Spinal cord (tissue), 10 donors: ENCODE results near the gene RPUSD4. TPM values are rescaled to one million over a fixed set of nuclear protein-coding genes. Genes with fewer than 3 reads are reported as not detected.

Source experiments
- DNase-seq, 6 donors: peaks; one replicate each; pipeline versions ENCODE4 v3.0.0 to v3.0.0-alpha.2; 2013 to 2015; ENCODE audit warnings: low spot score in 6 of 6, low read depth in 4 of 6
- H3K27ac ChIP-seq: one replicate; pipeline ENCODE4 v1.5.1; 2013; ENCODE audit warnings: low read depth, low read length, control low read depth
- H3K27me3 ChIP-seq: one replicate; pipeline ENCODE4 v1.6.1; 2013; ENCODE audit warnings: low read length; ENCODE audit not compliant: control insufficient read depth, insufficient read depth
- H3K36me3 ChIP-seq: one replicate; pipeline ENCODE4 v1.6.1; 2013; ENCODE audit warnings: low read length; ENCODE audit not compliant: control insufficient read depth, insufficient read depth
- H3K4me1 ChIP-seq: one replicate; pipeline ENCODE4 v1.6.1; 2013; ENCODE audit warnings: low read length; ENCODE audit not compliant: control insufficient read depth, insufficient read depth
- H3K4me3 ChIP-seq: one replicate; pipeline ENCODE4 v1.5.1; 2013; ENCODE audit warnings: low read depth, low read length, control low read depth
- H3K9me3 ChIP-seq: one replicate; pipeline ENCODE4 v1.6.1; 2013; ENCODE audit warnings: low read length; ENCODE audit not compliant: control insufficient read depth, insufficient read depth
- WGBS: methylation state at CpG from one replicate; pipeline ENCODE4 v1.1.5; 2013; ENCODE audit warnings: missing lambda C conversion rate; ENCODE audit not compliant: insufficient coverage; 5-methylcytosine and 5-hydroxymethylcytosine counted together
- polyA plus RNA-seq, 2 donors: library from polyadenylated mRNA; unstranded; fragments of 120-200 nt; gene quantifications; one replicate each; pipeline ENCODE4 v1.2.1, GENCODE V29; 2013; ENCODE audit not compliant: insufficient read length in 2 of 2
- total RNA-seq, 2 donors: library from RNA; depleted of rRNA in 1 of 2; stranded (reverse); fragments of 120-200 nt in 1 of 2; fragments of >200 nt in 1 of 2; gene quantifications; one replicate each; pipeline versions ENCODE4 v1.2.3 to v1.2.4, GENCODE V29; 2013 to 2014
- donor health status: healthy.

RPUSD4 gene
- total and polyA plus RNA-seq, 4 donors: 19.6 to 34.0 (median 24.5) TPM

DNA sequence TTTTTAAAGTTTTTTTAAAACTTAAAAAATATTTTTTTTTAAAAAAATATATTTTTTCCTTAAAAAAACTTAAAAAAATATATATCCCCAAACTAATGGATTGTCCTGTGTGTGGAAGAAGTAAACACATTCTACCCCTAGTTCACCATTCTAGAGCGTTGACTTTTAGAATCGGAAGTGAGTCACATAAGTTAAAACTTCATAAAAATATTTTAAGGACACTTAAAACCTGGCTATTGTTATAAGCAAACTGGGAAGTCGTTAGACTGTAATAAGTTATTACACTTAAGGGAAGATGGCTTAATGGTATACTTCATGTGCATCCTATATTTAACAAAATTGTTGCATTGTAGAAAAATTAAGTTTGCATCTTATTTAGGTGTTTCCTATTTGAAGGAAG lies 21.2 kb upstream of the RPUSD4 start:
- no peak for DNase-seq
- peaks cover 2% of the 10 kb centered on the region for H3K36me3 ChIP-seq
- H3K4me1 ChIP-seq: no peaks in the 10 kb centered on the region
- H3K27me3 ChIP-seq: no peaks in the 10 kb centered on the region
- no peaks in the 10 kb centered on the region for H3K9me3 ChIP-seq
- WGBS: no CpG with 5 or more reads among the region's 3 CpGs
- no peak overlapping the region for H3K27ac ChIP-seq
- no peak overlapping the region for H3K4me3 ChIP-seq

DNA sequence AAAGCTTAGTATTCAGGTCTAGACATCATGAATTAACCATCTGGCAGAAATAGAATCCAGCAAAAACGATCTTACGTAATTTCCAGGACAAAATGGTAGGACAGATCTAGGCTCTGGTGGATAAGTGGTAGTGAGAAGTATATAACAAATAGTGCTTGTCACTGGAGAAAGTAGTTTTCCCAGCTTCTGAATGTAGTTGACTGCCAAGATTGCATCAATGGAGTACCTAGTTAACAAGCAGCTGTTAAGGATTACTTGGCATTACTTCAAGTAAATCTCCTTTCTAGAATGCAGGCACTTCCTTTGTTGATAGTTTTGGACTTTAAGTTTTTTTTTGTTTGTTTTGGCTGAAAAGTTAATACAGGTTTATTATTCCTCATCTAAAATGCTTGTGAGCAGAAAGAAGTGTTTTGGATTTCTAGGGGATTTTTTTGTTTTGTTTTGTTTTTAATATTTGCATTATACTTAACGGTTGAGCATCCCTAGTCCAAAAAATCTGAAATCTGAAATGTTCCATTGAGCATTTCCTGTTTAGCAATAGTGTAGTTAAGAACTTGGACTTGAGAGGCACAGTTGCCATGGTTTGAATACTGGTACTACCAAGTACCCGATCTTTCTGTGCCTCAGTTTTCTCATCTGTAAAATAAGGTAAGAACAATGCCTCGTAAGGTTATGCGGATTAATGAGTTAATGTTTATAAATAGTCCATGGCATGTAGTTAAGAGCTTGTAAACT lies 20.4 kb upstream of the RPUSD4 start:
- DNase-seq: peak in 2 of 6 donors; percentile 12 to 47
- 66% methylated on average over 4 of the region's 6 CpGs for WGBS
- Histone ChIP-seq H3K4me3 (no peak overlapping the region), H3K27me3 (no peaks in the 10 kb centered on the region), H3K4me1 (no peaks in the 10 kb centered on the region), H3K36me3 (no peaks in the 10 kb centered on the region), H3K9me3 (no peaks in the 10 kb centered on the region), H3K27ac (no peak overlapping the region)

DNA sequence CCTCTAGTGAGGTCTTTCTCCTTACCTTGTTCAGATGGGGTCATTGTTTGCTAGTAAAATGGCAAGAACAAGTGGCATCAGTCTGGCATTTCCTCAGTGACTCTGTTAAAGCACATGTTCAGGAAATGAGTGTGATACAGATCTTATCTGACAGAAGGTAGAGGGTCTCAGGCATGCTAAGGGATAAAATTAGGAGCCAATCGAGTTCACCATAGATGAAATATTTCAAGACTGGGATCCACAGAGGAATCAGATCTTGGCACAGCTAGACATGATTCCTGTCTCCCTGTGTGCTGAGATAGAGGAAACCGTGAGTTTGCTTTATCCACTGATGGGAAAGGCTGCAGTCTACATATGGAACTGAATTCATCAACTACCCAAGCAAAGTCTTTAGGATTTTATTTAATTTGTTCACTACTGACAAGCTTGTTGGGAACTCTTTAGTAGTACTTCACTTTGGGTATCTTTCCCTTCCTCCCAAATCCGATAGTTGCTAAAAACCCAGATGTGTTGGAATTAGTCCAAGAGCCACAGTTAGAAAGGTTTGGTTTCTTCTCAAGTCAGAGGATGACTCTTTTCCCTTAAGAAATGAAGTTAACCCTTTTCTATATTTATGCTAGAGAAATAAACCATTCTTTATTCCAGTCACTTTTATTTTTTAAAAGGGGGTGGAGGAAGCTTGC lies 18.5 kb upstream of the RPUSD4 start:
- no peaks in the 10 kb centered on the region for H3K27me3 ChIP-seq
- no peak overlapping the region for H3K27ac ChIP-seq
- DNase-seq: peak in 1 of 6 donors; percentile 30
- H3K4me1 ChIP-seq: no peaks in the 10 kb centered on the region
- no peaks in the 10 kb centered on the region for H3K36me3 ChIP-seq
- WGBS: no CpG with 5 or more reads among the region's 3 CpGs
- no peaks in the 10 kb centered on the region for H3K9me3 ChIP-seq
- H3K4me3 ChIP-seq: no peak overlapping the region

DNA sequence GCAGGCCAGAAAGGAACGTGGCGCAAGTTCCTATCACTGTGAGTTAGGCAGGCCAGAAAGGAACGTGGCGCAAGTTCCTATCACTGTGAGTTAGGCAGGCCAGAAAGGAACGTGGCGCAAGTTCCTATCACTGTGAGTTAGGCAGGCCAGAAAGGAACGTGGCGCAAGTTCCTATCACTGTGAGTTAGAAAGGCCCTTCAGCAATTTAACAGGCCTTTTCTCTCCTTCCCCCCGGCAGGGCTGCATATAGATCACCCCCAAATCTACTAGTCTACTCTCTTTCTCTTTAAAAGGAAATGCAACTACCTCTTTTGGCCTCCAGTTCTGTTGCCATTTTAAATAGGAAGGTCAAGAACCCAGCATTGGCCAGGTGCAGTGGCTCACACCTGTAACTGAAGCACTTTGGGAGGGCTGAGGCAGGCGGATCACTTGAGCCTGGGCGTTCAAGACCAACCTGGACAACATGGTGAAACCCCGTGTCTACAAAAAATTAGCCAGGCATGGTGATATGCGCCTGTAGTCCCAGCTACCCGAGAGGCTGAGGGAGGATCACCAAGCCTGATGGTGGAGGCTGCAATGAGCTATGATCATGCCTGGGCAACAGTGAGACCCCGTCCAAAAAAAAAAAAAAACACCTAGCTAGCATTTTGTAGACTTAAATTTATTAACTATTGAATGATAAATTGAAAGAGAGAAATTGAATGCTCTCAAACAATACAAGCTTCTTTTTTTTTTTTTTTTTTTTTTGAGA lies 15.1 kb upstream of the RPUSD4 start:
- Histone ChIP-seq H3K27ac (no peak overlapping the region), H3K27me3 (no peaks in the 10 kb centered on the region), H3K9me3 (no peaks in the 10 kb centered on the region), H3K36me3 (no peaks in the 10 kb centered on the region), H3K4me3 (no peak overlapping the region), H3K4me1 (no peaks in the 10 kb centered on the region)
- no peak for DNase-seq
- 88% methylated on average over 3 of the region's 15 CpGs for WGBS

GRCh38 chr11:126225295-126225665 lies 13.8 kb upstream of the RPUSD4 start:
- no peak for DNase-seq
- Histone ChIP-seq H3K27ac (no peak overlapping the region), H3K4me3 (no peak overlapping the region), H3K4me1 (no peaks in the 10 kb centered on the region), H3K36me3 (no peaks in the 10 kb centered on the region), H3K27me3 (no peaks in the 10 kb centered on the region), H3K9me3 (no peaks in the 10 kb centered on the region)
- no CpG with 5 or more reads among the region's 2 CpGs for WGBS

GRCh38 chr11:126224647-126225294 lies 13.3 kb upstream of the RPUSD4 start:
- WGBS: 74% methylated on average over 3 of the region's 6 CpGs
- H3K4me3 ChIP-seq: no peak overlapping the region
- no peaks in the 10 kb centered on the region for H3K9me3 ChIP-seq
- H3K27ac ChIP-seq: no peak overlapping the region
- no peaks in the 10 kb centered on the region for H3K36me3 ChIP-seq
- H3K4me1 ChIP-seq: no peaks in the 10 kb centered on the region
- H3K27me3 ChIP-seq: no peaks in the 10 kb centered on the region
- peak in 1 of 6 donors; percentile 59 for DNase-seq

DNA sequence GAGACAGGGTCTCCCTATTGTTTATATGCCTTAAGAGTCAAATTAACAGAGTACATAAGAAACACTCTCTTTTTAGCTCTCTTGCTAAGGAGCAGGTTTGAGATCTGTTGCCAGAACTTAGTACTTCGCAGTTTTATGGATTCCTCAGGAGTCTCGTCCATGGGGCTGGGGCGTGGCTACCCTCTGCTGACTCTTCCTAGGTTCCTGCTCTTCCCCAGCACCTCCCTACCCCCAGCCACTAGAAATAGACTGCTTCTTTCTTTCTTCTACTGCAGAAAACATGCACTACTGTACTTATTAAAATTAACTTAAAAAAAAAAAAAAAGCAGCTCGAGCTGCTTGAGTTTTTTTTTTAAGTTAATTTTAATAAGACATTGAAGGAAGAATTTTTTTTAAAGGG lies 8.1 kb upstream of the RPUSD4 start:
- no peak overlapping the region for H3K4me3 ChIP-seq
- 91% methylated on average over 3 of the region's 4 CpGs for WGBS
- H3K9me3 ChIP-seq: no peaks in the 10 kb centered on the region
- no peaks in the 10 kb centered on the region for H3K4me1 ChIP-seq
- no peaks in the 10 kb centered on the region for H3K36me3 ChIP-seq
- H3K27me3 ChIP-seq: no peaks in the 10 kb centered on the region
- no peak for DNase-seq
- H3K27ac ChIP-seq: no peak overlapping the region

DNA sequence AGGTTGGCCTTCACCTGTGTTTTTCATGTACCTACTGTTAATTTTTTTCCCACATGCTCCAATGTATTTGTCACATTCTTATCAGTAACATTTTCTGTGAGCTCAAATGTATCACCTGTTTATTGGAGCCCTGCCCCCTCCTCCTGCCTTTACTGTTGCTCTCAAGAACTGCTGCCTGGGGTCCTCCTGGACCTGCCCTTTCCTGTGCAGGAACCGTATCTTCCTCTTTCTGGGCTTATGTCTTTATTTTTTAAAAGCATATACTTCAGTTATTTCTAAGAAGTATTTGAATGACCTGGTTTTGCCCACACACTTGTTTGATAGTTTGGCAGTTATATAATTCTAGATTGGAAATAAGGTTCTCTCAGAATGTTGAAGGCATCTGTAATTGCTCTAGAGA lies 6.0 kb upstream of the RPUSD4 start:
- no CpG with 5 or more reads among the region's 1 CpG for WGBS
- H3K4me3 ChIP-seq: no peak overlapping the region
- H3K9me3 ChIP-seq: no peaks in the 10 kb centered on the region
- no peaks in the 10 kb centered on the region for H3K36me3 ChIP-seq
- no peak for DNase-seq
- H3K27me3 ChIP-seq: no peaks in the 10 kb centered on the region
- no peaks in the 10 kb centered on the region for H3K4me1 ChIP-seq
- H3K27ac ChIP-seq: no peak overlapping the region

- no peak overlapping the region for H3K27ac ChIP-seq
- no peak overlapping the region for H3K4me3 ChIP-seq
- no peak for DNase-seq
- no peaks in the 10 kb centered on the region for H3K27me3 ChIP-seq
- H3K9me3 ChIP-seq: no peaks in the 10 kb centered on the region
- H3K36me3 ChIP-seq: no peaks in the 10 kb centered on the region
- 91% methylated on average over 2 of the region's 6 CpGs for WGBS
- H3K4me1 ChIP-seq: peaks cover 3% of the 10 kb centered on the region
Measured at GRCh38 chr11:126216526-126217305, 5.3 kb upstream of the RPUSD4 start.
